GM21526 (cell line): ENCODE data around the gene MAPKAPK3.

Source experiments
- ATAC-seq: cut with Tn5 transposase; IDR thresholded peaks from one replicate; pipeline ENCODE4 v1.9.1; 2021; ENCODE audit warnings: moderate library complexity; ENCODE audit not compliant: unreplicated experiment, low FRiP score

Gene MAPKAPK3

GRCh38 chr3:50625231-50626182, 8.6 kb downstream of the MAPKAPK3 start:
- no peak for ATAC-seq

GRCh38 chr3:50626401-50626800, 9.4 kb downstream of the MAPKAPK3 start:
- no peak for ATAC-seq

DNA sequence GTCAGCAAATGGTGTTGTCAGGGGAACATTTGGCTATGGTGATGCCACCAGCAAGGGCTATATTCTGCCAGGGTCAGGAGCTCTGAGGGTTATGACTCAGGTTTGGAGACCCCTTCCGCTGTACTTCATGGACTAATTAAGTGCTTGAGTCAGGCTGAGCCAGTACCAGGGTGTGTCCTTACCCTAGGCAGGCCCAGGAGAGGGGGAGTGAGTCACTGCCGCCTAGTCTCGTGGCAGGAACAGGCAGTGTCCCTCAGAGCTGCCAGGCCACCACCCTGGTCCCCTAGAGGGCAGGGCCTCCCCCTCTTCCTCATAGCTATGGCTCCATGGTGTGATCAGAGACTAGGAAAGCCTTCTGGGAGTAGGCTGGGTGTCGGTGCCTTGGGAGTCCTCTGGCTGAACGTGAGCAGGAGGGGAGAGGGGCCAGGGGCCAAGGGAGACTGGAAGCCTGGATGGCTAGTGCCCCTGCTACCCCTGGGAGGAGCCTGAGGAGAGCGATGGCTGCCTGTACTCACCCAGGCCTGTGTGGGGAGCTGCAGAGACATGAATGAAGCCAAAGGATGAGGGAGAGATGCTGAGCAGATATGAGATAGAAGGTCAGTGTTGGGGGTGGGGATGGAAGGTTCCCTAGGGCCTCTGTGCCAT, 10.6 kb downstream of the MAPKAPK3 start:
- no peak for ATAC-seq

DNA sequence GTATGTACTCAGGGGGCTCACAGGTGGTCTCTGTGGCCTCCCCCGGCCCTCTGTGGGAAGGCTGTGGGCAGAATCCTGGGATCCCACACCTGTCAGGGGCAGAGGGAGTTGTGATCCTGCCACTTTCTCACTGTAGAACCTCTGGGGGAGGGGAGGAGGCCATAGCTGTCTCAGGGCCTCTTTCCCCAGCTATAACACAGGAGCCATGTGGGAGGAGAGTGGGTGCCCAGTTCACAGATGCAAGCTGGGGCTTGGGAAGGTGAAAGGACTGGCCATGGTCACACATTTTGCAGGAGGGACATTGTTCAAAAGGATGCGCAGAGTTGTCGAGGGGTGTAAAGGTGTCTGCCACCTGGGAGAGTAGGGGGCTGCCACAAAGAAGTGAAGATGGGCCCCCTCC, 11.7 kb downstream of the MAPKAPK3 start:
- no peak for ATAC-seq

DNA sequence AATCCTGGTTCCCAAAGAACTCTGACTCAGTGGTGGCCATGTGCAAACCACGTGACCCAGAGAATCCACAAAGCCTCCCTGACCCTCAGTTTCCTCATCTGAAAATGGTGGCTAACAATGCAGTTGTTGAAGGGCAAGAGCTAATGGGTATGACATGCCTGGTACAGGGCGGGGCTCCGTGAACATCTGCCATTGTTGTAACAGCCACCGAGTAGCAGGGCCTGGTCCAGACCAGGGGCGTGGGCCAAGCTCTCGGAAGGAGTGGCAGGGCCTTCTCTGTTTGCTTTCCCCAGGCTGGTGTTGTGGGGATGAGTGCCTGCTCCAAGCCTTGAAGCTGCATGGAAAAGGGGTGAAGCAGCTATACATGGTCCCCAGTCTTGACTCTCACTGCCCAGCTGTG, 13.4 kb downstream of the MAPKAPK3 start:
- ATAC-seq: no peak

- ATAC-seq: no peak
Measured at GRCh38 chr3:50630877-50631276, 13.9 kb downstream of the MAPKAPK3 start.

GRCh38 chr3:50632450-50632849, 15.5 kb downstream of the MAPKAPK3 start:
- ATAC-seq: no peak

DNA sequence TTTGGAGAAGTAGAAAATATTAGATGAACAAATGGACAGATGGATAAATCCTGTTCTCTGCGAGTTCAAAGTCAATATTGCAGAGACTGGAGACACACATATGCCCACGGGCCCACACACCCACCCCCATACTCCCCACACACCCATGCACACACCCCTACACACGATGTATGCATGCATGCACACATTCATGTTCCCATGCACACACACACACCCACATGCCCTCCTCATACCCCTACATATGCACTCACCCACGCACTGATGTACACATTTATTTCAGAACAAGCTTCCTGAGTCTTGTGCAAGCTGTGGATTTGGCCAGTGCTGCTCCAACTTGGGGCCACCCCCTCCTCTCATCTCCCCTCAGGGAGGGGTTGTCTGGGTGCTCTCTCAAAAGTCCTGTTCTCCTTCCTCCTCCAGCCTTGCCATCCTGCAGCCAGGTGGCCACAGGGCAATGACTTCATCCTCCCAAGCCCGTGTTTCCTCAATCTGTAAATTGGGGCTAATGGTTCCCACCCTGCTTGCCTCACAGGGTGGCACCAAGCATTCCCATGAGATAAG, 16.4 kb downstream of the MAPKAPK3 start:
- no peak for ATAC-seq

DNA sequence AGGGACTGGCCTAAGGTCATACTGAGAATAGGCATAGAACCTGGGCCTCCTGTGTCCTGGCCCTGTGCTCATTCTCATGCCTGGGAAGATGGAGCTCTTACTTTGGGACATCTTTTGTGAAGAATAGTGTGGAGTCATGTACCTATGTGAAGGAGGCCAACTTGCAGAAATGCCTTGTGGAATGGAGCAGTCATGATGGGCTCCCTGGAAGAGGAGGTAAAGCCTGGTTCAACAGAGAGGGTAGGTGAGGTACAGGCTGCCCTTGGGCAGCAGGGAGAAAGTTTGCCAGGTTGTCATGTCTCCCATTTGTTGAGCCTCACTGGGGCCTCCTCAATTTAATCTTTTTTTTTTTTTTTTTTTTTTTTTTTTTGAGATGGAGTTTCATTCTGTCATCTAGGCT, 18.1 kb downstream of the MAPKAPK3 start:
- ATAC-seq: no peak

DNA sequence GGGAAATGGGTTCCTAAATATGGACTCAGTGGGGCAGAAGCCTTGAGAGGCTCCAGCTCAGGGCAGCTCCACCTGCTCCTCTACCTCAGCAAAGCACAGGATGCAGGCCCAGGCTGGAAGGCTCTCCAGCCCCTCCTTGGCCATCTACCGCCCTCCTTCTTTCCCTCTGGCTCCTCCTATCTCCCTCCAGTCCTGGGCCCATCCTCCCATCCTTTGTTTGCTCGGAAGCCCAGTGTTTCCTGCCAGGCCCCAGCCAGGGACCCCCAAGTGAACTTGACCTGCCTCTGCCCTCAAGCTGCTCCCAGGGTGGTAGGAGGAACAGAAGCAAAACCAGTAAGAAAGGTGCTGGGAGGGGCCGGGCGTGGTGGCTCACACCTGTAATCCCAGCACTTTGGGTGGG, 20.1 kb downstream of the MAPKAPK3 start:
- no peak for ATAC-seq

DNA sequence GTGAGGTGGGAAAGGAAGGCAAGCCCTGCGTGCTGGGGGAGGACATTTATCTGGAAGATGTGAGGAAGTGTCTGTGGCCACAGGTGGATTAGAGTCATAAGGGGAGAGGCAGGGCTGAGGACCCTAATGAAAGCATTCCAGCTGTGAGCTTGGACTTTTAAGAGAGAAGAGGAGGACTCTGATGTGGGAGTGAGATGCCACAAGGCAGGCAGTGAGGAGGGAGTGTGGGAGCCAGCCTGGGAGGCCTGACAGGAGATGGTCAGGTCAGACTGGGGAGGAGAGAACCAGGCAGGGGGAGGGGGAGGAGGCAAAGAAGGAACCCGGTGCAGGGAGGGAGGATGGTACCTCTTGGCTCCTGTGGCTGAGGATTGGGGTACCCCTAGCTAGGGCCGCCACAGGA, 21.0 kb downstream of the MAPKAPK3 start:
- no peak for ATAC-seq

DNA sequence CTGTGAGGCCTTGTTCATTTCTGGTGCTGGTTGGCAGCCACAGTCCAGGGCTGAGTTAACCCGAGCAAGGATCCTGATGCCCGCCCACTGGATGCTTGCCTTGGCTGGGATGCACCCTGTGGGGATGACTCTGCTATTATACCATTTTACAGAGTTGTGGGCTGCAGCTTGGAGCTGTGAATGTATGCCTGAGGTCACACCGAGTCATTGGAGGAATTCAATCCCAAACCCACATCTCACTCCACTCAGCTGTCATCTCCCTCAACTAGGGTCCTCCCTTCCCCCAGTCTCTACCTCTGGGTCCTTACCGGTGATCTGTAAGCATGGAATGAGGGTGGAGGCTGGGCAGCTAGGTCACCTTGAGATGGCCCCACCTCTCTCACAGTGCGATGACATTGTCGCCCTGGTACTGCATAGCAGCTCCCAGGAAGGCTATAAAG, 22.1 kb downstream of the MAPKAPK3 start:
- no peak for ATAC-seq

DNA sequence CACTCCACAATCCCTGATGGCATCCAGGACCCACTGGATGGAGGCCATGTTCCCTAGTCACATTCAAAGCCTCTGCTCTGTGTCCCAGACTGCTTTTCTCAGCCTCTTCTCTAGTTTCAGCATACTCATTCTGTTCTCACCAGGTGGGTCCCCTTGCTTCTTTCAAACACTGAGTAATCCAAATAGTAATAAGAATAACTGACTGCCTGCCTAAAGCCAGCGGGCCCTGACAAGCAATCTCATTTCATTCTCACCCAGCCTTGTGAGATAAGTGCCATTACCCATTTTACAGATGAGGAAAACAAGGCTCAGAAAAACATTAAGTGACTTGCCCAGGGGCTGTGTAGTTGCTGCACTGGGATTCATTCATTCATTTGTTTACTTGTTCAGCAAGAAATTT, 25.4 kb downstream of the MAPKAPK3 start:
- ATAC-seq: no peak

DNA sequence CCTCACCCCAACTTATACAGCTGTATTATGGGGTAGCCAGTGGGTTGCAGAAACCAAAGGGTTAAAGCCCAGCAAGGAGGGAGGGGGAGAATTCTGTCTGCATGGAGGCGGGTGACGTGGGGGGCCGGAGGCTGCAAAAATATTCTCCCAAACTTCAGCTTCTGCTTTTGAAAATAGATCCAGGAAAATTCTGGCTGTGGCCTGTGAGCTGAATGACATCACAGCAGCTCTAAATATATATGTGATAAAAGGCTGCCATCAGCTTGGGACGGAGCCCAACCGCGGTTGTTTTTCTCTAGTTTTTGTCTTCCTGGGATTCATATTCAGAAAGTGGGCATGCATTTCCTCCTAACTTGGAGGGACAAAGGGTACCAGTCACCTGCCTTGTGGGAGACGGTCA, 27.6 kb downstream of the MAPKAPK3 start:
- ATAC-seq: no peak

GRCh38 chr3:50645378-50645777, 28.4 kb downstream of the MAPKAPK3 start:
- no peak for ATAC-seq

DNA sequence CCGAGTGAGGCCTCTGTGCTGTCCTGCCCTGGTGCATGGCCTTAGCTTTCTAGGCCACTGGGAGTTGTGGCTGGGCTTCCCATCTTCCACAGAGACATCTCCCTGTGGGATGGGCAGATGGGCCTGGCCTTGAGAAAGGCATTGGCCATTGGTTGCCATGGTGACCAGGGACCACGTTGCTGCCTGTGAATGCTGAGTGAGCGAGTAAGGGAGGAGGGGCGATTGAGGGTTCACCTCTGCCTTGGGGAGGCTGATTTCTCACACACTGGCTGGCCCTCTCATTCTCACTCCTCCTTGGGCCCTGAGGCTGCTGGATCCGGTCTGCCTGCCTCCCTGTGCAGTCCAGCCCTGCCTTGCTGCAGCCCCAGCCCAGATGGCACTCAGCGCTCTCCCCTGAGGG, 31.4 kb downstream of the MAPKAPK3 start:
- no peak for ATAC-seq

DNA sequence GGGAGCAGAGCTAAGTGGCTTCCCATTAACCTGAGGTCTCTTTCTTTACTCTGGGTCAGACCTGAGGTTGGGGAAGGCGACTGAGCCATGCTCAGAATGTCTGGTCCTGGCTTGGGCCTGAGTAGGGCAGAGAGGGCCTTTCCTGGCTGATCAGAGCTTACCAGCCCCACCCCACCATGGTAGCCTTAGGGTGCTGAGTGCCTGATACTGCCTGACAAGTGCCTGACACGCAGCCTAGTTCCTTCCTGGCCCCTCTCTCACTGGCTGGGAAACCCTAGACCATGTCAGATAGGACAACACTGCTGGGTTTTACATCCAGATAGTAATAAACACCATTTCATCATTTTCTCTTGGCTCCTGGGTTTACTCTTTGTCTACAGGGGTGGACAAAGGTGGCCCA, 32.0 kb downstream of the MAPKAPK3 start:
- ATAC-seq: no peak

- no peak for ATAC-seq
Measured at GRCh38 chr3:50649451-50649931, 32.5 kb downstream of the MAPKAPK3 start.

DNA sequence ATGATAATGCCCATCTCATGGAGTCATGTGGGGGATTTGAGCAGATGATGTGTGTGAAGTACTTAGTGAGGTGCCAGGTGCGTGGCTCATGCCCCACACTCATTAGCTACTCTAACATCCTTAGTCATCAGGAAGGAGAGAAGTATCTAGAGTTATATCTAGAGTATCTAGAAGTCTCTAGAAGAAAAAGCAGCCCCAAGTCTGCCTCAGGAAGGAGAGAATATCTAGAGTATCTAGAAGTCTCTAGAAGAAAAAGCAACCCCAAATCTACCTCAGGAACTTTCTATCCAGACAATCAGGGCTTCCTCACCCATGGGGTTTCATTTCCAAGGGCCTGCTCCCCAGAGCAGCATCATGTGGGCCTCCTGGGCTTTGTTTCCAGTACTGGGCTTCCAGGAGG, 33.1 kb downstream of the MAPKAPK3 start:
- no peak for ATAC-seq

GRCh38 chr3:50651445-50651844, 34.5 kb downstream of the MAPKAPK3 start:
- no peak for ATAC-seq

DNA sequence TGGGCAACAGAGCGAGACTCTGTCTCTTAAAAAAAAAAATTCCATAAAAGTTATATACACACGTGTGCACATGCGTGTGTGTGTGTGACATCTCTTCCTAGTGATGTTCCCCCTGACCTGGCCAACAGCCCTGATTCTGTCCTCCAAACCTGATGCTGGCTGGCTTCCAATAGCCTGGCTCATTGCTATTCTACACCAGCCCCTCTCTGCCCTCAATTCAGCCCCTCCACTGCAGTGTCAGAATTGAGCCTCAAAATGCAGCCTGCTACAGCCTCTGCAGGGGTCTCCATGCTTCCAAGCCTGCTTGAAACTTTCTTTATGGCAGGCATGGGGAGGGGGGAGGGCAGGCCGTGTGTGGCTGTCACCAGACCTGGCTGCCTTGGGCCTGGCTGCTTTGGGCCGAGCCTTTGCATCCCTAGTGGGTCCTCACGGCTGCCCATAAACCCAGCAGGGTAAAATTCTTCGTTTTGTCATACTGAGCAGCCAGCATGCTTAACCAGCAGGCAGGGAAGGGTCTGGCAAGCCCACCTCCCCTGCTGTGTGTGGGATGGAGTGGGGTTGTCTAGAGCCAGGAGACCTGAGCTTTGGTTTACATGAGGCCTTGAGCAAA, 35.1 kb downstream of the MAPKAPK3 start:
- no peak for ATAC-seq
